ENCODE data around the gene SHROOM3. TPM values are rescaled to one million over a fixed set of nuclear protein-coding genes. Genes with fewer than 3 reads are reported as not detected.

The SHROOM3 gene
- total and polyA plus RNA-seq, 4 donors = 4.7 to 25.8 (median 8.7) TPM

GRCh38 chr4:76679691-76680090 lies 244.7 kb downstream of the SHROOM3 start:
- H3K4me1 ChIP-seq (ENCODE audit: control insufficient read depth in 4 of 4, insufficient read depth in 4 of 4, low read length in 3 of 4) = no peaks in the 10 kb centered on the region
- TF ChIP-seq NR2F2 (IDR thresholded peaks at IDR 0.05) = no peak
- no peak for TF ChIP-seq RAD21 (IDR thresholded peaks at IDR 0.05)
- no peak for TF ChIP-seq ATF3 (IDR thresholded peaks at IDR 0.05)
- no peak for TF ChIP-seq EGR1 (IDR thresholded peaks at IDR 0.05; ENCODE audit: low read depth in 2 of 2)
- TF ChIP-seq RXRA (IDR thresholded peaks at IDR 0.05) = no peak
- TF ChIP-seq FOXA1 (IDR thresholded peaks at IDR 0.05) = no peak
- no peak for TF ChIP-seq HNF4G (IDR thresholded peaks at IDR 0.05)
- no peak for TF ChIP-seq FOXA2 (IDR thresholded peaks at IDR 0.05)
- no peak for TF ChIP-seq CTCF (IDR thresholded peaks at IDR 0.05; ENCODE audit: low read depth, low read length, missing input control)
- no peak for TF ChIP-seq TAF1 (conservative IDR thresholded peaks at IDR 0.05)
- TF ChIP-seq HNF4A (conservative IDR thresholded peaks at IDR 0.05) = no peak
- H3K9ac ChIP-seq (ENCODE audit: low read depth in 1 of 2, low read length in 2 of 2) = no peak overlapping the region
- no peak for DNase-seq (ENCODE audit: low spot score)
- H3K27ac ChIP-seq (ENCODE audit: low read depth in 1 of 2, low read length in 2 of 2) = no peak overlapping the region
- 95% methylated on average over 4 of the region's 4 CpGs for WGBS
- H3K9me3 ChIP-seq (ENCODE audit: control insufficient read depth in 4 of 4, low read length in 3 of 4) = no peaks in the 10 kb centered on the region
- H3K36me3 ChIP-seq (ENCODE audit: control insufficient read depth in 4 of 4, insufficient read depth in 3 of 4, low read depth in 1 of 4, low read length in 3 of 4) = no peaks in the 10 kb centered on the region
- H3K27me3 ChIP-seq (ENCODE audit: control insufficient read depth in 4 of 4, insufficient read depth in 4 of 4, low read length in 3 of 4) = no peaks in the 10 kb centered on the region
- no peak overlapping the region for H3K4me3 ChIP-seq (ENCODE audit: low read depth in 1 of 3, low read length in 3 of 3)

- TF ChIP-seq RAD21 (IDR thresholded peaks at IDR 0.05) (no peak), GABPA (IDR thresholded peaks at IDR 0.05 in 1 of 2, conservative IDR thresholded peaks at IDR 0.05 in 1 of 2) (no peak), HNF4A (conservative IDR thresholded peaks at IDR 0.05) (no peak), FOXA2 (IDR thresholded peaks at IDR 0.05) (no peak)
- no peak overlapping the region for H3K4me3 ChIP-seq (ENCODE audit: low read depth in 1 of 3, low read length in 3 of 3)
- no peak overlapping the region for H3K9ac ChIP-seq (ENCODE audit: low read depth in 1 of 2, low read length in 2 of 2)
- H3K4me1 ChIP-seq (ENCODE audit: control insufficient read depth in 4 of 4, insufficient read depth in 4 of 4, low read length in 3 of 4) = no peaks in the 10 kb centered on the region
- no peak for DNase-seq (ENCODE audit: low spot score)
- H3K9me3 ChIP-seq (ENCODE audit: control insufficient read depth in 4 of 4, low read length in 3 of 4) = no peaks in the 10 kb centered on the region
- H3K27me3 ChIP-seq (ENCODE audit: control insufficient read depth in 4 of 4, insufficient read depth in 4 of 4, low read length in 3 of 4) = no peaks in the 10 kb centered on the region
- H3K27ac ChIP-seq (ENCODE audit: low read depth in 1 of 2, low read length in 2 of 2) = no peak overlapping the region
- no peaks in the 10 kb centered on the region for H3K36me3 ChIP-seq (ENCODE audit: control insufficient read depth in 4 of 4, insufficient read depth in 3 of 4, low read depth in 1 of 4, low read length in 3 of 4)
Observed at GRCh38 chr4:76680952-76681351, 245.9 kb downstream of the SHROOM3 start.

DNA sequence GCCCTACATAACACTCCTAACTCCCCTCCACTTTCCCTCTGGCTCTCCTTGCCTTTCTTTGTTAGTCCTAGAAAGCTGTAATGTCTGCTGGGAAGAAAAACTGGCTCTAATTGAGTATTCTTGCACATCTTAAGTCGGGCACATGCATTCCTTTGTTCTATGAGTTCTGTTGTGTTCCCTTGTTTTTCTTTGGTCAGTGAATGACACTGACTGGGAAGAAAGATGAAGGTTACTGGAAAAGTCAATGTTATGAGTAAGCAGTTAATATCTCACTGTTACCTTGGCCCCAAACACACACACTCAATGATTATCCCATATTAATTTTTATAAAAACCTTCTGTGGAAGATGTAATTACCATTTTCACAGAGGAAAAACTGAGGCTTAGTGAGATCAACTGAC lies 247.0 kb downstream of the SHROOM3 start:
- Histone ChIP-seq H3K36me3 (ENCODE audit: control insufficient read depth in 4 of 4, insufficient read depth in 3 of 4, low read depth in 1 of 4, low read length in 3 of 4) (no peaks in the 10 kb centered on the region), H3K27ac (ENCODE audit: low read depth in 1 of 2, low read length in 2 of 2) (no peak overlapping the region), H3K27me3 (ENCODE audit: control insufficient read depth in 4 of 4, insufficient read depth in 4 of 4, low read length in 3 of 4) (no peaks in the 10 kb centered on the region), H3K9ac (ENCODE audit: low read depth in 1 of 2, low read length in 2 of 2) (no peak overlapping the region), H3K4me1 (ENCODE audit: control insufficient read depth in 4 of 4, insufficient read depth in 4 of 4, low read length in 3 of 4) (no peaks in the 10 kb centered on the region), H3K9me3 (ENCODE audit: control insufficient read depth in 4 of 4, low read length in 3 of 4) (no peaks in the 10 kb centered on the region), H3K4me3 (ENCODE audit: low read depth in 1 of 3, low read length in 3 of 3) (no peak overlapping the region)
- no peak for DNase-seq (ENCODE audit: low spot score)
- 77% methylated on average over 1 of the region's 1 CpG for WGBS
- TF ChIP-seq HNF4G (IDR thresholded peaks at IDR 0.05) (no peak), FOXA1 (IDR thresholded peaks at IDR 0.05) (no peak), REST (IDR thresholded peaks at IDR 0.05) (no peak), GABPA (IDR thresholded peaks at IDR 0.05 in 1 of 2, conservative IDR thresholded peaks at IDR 0.05 in 1 of 2) (no peak), FOXA2 (IDR thresholded peaks at IDR 0.05) (no peak), SP1 (IDR thresholded peaks at IDR 0.05) (no peak)

Data from liver (tissue), 9 donors.